Skeletal muscle tissue (tissue), 4 donors: ENCODE measurements around the gene CHRNA5. TPM values are rescaled to one million over a fixed set of nuclear protein-coding genes. Genes with fewer than 3 reads are reported as not detected.
"Not testable (repeated sequence)": the region's sequence is repeated elsewhere in the genome, so short reads cannot be mapped to it uniquely, and the experiment has no call there.

Experiments used
- H3K27ac ChIP-seq: one replicate; pipeline ENCODE4 v1.7.0; 2013; ENCODE audit warnings: mild to moderate bottlenecking, low read depth, low read length, inconsistent platforms
- H3K27me3 ChIP-seq, 3 donors: one replicate each; pipeline ENCODE4 v1.7.0; 2013; ENCODE audit warnings: low read length in 3 of 3; ENCODE audit not compliant: control insufficient read depth in 3 of 3, insufficient read depth in 3 of 3
- H3K36me3 ChIP-seq, 3 donors: one replicate each; pipeline ENCODE4 v1.7.0; 2013; ENCODE audit warnings: low read length in 3 of 3; ENCODE audit not compliant: control insufficient read depth in 3 of 3, insufficient read depth in 3 of 3
- H3K4me1 ChIP-seq, 3 donors: one replicate each; pipeline ENCODE4 v1.7.0; 2013; ENCODE audit warnings: low read length in 3 of 3, mild to moderate bottlenecking in 3 of 3; ENCODE audit not compliant: control insufficient read depth in 3 of 3, insufficient read depth in 3 of 3
- H3K4me3 ChIP-seq, 3 donors: one replicate each; pipeline ENCODE4 v1.7.0; 2013; ENCODE audit warnings: low read length in 3 of 3
- H3K9ac ChIP-seq, 3 donors: one replicate each; pipeline ENCODE4 v1.7.0; 2013; ENCODE audit warnings: low read length in 3 of 3, mild to moderate bottlenecking in 3 of 3, moderate library complexity in 2 of 3, low read depth in 1 of 3
- H3K9me3 ChIP-seq, 3 donors: one replicate each; pipeline ENCODE4 v1.7.0; 2013; ENCODE audit warnings: low read length in 3 of 3; ENCODE audit not compliant: control insufficient read depth in 3 of 3
- total RNA-seq: library from RNA; depleted of rRNA; stranded (reverse); fragments of >200 nt; gene quantifications from one replicate; pipeline ENCODE4 v1.2.3, GENCODE V29; 2014
- donor health status: Osteomylitis.

CHRNA5 gene
- 0.52 TPM for total RNA-seq

GRCh38 chr15:78565097-78565950, at the start of gene CHRNA5:
TSS of gene CHRNA5 (plus strand) at chr15:78565520. CDS start at chr15:78565720, 200 bp downstream.
- Histone ChIP-seq H3K9ac (peak within 1 kb of the TSS; percentile 34 to 69 (median 54)), H3K27me3 (peaks cover 5 to 11% (median 6%) of the 10 kb centered on the region in 3 donors), H3K9me3 (no peaks in the 10 kb centered on the region), H3K4me1 (peaks cover 7 to 9% (median 8%) of the 10 kb centered on the region in 3 donors), H3K27ac (no peak within 1 kb of the TSS), H3K36me3 (no peaks in the 10 kb centered on the region), H3K4me3 (peak within 1 kb of the TSS; percentile 72 to 77 (median 75))

DNA sequence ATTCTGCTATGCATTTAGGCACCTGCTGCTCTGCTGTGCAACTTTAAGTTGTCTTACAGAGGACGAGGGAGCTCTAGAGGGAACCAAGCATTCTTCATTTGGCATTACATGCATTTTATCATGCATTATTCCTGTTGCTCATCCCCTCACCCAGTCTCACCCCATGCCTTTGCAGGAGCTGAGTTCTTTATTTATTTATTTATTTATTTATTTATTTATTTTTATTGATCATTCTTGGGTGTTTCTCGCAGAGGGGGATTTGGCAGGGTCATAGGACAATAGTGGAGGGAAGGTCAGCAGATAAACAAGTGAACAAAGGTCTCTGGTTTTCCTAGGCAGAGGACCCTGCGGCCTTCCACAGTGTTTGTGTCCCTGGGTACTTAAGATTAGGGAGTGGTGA, 45.3 kb upstream of the CHRNA5 start:
- H3K36me3 ChIP-seq, H3K9ac ChIP-seq: not testable (repeated sequence)

DNA sequence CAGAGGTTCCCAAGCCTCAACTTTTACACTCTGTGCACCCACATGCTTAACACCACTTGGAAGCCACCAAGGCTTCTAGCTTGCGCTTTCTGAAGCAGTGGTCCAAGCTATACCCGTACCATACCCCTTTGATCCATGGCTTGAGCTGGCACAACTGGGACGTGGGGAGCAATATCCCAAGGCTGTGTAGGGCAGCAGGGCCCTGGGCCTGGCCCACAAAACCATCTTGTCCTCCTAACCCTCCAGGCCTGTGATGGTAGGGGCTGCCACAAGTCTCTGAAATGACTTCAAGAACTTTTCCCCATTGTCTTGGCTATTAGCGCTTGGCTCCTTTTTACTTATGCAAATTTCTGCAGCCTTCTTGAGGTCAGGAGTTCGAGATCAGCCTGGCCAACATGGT, 41.1 kb upstream of the CHRNA5 start:
- Histone ChIP-seq H3K9me3 (no peaks in the 10 kb centered on the region), H3K9ac (no peak overlapping the region), H3K36me3 (peaks cover 2 to 7% (median 3%) of the 10 kb centered on the region in 3 donors), H3K4me1 (no peaks in the 10 kb centered on the region), H3K4me3 (no peak overlapping the region), H3K27me3 (no peaks in the 10 kb centered on the region), H3K27ac (no peak overlapping the region)

More for the DNA sequence above, 45.3 kb upstream of the CHRNA5 start:
- H3K4me3 ChIP-seq, H3K27ac ChIP-seq, H3K27me3 ChIP-seq, H3K4me1 ChIP-seq, H3K9me3 ChIP-seq: not testable (repeated sequence)

GRCh38 chr15:78527325-78527724, 38.0 kb upstream of the CHRNA5 start:
- H3K4me1 ChIP-seq = no peaks in the 10 kb centered on the region

DNA sequence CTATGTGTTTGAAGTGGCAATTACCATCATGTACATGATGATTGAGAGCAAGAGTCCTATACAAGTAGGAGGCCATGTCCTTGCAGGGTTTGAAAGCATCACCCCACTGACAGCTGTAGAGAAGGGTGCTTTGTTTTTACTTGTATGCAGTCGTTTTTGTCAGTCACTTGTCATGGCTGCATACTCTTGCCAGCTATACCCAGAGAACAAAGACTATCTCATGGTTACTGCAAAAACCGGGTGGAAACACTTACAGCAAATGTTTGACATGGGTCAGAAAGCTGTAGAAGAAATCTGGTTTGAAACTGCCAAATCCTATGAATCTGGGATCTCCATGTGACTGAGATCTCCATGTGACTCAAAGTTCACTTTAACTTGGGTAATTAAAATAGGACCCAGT, 32.0 kb upstream of the CHRNA5 start:
- no peak overlapping the region for H3K4me3 ChIP-seq
- H3K9me3 ChIP-seq = no peaks in the 10 kb centered on the region
- no peak overlapping the region for H3K9ac ChIP-seq
- H3K27ac ChIP-seq = no peak overlapping the region
- H3K4me1 ChIP-seq = no peaks in the 10 kb centered on the region
- H3K36me3 ChIP-seq = peaks cover 0 to 4% (median 0%) of the 10 kb centered on the region in 3 donors
- H3K27me3 ChIP-seq = no peaks in the 10 kb centered on the region

More at GRCh38 chr15:78527325-78527724, 38.0 kb upstream of the CHRNA5 start:
- Histone ChIP-seq H3K4me3 (no peak overlapping the region), H3K36me3 (peaks cover 0 to 7% (median 3%) of the 10 kb centered on the region in 3 donors), H3K27me3 (no peaks in the 10 kb centered on the region), H3K27ac (no peak overlapping the region), H3K9ac (no peak overlapping the region), H3K9me3 (no peaks in the 10 kb centered on the region)

DNA sequence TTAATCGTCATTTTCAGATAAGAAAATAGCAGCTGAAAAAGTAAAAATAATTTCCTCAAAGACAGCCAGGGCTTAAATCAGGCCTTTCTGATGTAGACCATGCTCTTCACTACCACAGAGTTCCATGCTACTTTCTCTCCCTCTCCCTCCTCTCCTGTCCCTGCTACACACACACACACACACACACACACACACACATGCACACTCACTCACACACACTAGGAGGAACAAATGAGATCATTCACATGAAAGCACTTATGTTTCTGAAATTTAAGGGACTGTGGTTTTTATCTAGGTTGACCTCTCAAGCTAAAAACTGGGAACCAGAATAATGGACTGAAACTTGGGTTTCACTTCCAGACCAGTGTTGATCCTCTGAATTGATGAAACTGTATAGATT, 29.2 kb upstream of the CHRNA5 start:
- Histone ChIP-seq H3K27me3 (no peaks in the 10 kb centered on the region), H3K4me1 (peaks cover 2 to 3% (median 3%) of the 10 kb centered on the region in 3 donors), H3K9me3 (no peaks in the 10 kb centered on the region), H3K27ac (no peak overlapping the region), H3K36me3 (no peaks in the 10 kb centered on the region), H3K9ac (no peak overlapping the region), H3K4me3 (no peak overlapping the region)

DNA sequence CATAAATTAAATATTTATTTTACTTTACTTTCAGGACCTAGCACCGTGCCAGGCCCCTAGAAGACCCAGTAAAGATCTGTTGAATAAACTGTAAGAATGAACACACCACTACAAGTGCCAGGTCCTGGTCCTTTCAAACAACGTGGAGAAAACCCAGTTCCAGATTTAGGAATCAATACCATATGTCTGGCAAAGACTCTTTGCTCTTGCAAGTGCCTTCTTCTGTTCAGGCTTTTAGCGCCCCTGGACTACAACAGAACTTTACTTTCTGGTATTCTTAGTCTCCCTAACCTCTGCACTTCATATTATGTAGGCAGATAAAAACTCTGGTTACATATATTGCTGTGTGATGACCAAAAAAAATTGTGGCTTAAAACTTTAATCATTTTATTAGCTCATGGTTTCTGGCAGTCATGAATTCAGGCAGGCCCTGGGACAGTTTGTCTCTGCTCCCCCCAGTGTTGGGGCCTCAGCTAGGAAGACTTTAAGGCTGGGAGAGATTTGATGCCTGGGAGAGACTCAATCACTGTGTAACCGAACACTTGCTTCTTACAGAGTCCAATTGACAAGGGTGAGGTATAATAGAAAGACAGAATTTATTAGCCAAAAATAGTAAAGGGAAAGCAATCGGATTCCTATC, 27.9 kb upstream of the CHRNA5 start:
- Histone ChIP-seq H3K4me1 (peaks cover 12 to 15% (median 13%) of the 10 kb centered on the region in 3 donors), H3K27me3 (no peaks in the 10 kb centered on the region), H3K9me3 (no peaks in the 10 kb centered on the region), H3K27ac (no peak overlapping the region), H3K4me3 (no peak overlapping the region), H3K9ac (peak overlapping the region in 1 of 3 donors; percentile 4), H3K36me3 (peaks cover 0 to 5% (median 2%) of the 10 kb centered on the region in 3 donors)

- no peak overlapping the region for H3K4me3 ChIP-seq
- no peaks in the 10 kb centered on the region for H3K9me3 ChIP-seq
- no peaks in the 10 kb centered on the region for H3K27me3 ChIP-seq
- no peak overlapping the region for H3K27ac ChIP-seq
- peaks cover 7 to 14% (median 7%) of the 10 kb centered on the region in 3 donors for H3K36me3 ChIP-seq
- H3K4me1 ChIP-seq = peaks cover 14 to 20% (median 19%) of the 10 kb centered on the region in 3 donors
- H3K9ac ChIP-seq = no peak overlapping the region
Observed at GRCh38 chr15:78538358-78538757, 27.0 kb upstream of the CHRNA5 start.

DNA sequence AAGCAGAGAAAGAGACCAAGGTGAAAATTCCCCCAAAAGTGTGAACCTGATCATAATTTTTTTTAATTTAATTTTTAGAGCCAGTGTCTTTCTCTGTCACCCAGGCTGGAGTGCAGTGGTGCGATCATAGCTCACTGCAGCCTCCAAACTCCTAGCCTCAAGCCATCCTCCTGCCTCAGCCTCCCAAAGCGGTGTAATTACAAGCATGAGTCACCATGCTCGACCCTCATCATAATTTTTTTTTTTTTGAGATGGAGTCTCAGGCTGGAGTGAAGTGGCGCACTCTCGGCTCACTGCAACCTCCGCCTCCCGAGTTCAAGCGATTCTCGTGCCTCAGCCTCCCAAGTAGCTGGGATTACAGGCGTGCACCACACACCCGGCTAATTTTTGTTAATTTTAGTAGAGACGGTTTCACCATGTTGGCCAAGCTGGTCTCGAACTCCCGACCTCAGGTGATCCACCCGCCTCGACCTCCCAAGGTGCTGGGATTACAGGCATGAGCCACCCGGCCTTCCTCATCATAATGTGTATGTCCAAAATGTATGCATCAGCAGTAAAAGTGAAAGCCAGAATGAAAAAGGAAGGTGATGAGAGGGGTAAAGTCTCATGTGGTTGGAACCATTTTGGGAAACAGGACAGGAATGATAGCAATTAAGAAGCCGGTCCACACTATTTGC, 25.7 kb upstream of the CHRNA5 start:
- not testable (repeated sequence) for H3K27me3 ChIP-seq
- H3K27ac ChIP-seq = peak overlapping the region; percentile 96
- peak overlapping the region; percentile 96 to 99 (median 97) for H3K9ac ChIP-seq

More for the DNA sequence above, 25.7 kb upstream of the CHRNA5 start:
- Histone ChIP-seq H3K36me3 (peaks cover 7 to 18% (median 14%) of the 10 kb centered on the region in 3 donors), H3K4me3 (peak overlapping the region; percentile 97 to 100 (median 98)), H3K4me1 (peaks cover 14 to 20% (median 19%) of the 10 kb centered on the region in 3 donors)
- not testable (repeated sequence) for H3K9me3 ChIP-seq
